Activated CD8-positive, alpha-beta memory T cell treated with anti-CD3 and anti-CD28 coated beads, Interleukin-2, amount 50 U/mL, for 4 hours (primary cell): ENCODE data around the gene TMEM272.
A peak's percentile ranks its signal among the peaks of the same experiment; 100 is the strongest.
"Not testable (repeated sequence)": the region's sequence is repeated elsewhere in the genome, so short reads cannot be mapped to it uniquely, and the experiment has no call there.

ENCODE experiments used
- DNase-seq: peaks from one replicate; pipeline ENCODE4 v3.0.0-alpha.2; 2020

TMEM272 gene

DNA sequence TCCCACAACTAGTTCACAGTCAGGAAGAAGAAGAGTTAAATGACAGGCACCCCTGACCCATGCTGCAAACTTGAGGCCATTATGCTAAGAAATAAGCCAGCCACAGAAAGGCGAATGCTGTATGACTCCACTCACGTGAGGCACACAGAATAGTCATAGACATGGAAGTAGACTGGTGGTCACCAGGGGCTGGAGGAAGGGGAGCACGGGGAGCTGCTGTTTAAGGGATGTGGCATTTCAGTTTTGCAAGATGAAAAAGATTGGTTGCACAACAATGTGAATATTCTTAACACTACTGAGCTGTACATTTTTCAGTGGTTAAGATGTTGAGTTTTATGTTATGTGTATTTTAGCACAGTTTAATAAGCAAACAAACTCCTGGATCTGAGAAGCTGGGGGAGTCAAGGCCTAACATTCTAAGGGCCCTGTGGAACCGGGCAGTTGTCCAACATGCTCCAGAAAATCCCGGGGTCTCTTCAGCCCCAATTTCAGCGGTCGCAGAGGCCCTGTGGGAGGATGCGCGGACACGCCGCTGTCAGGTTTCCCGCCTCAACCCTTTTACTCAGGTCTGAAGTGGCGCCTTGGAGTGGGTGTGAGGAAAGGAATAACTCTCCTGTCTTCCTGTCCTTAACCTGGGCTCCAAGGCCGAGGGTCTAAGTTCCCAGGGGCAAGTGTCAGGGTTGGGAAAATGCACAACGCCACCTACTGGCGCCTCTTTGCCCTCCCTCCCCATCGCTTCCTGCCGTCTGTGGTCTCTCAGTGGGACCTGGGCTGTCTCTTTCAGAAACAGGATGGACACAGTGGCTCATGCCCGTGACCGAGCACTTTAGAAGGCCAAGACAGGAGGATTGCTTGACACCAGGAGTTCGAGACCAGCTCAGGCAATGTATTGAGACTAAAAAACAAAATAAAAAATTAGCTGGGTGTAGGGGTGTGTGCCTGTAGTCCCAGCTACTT is 4.4 kb upstream of the TMEM272 start:
- DNase-seq = peak; percentile 33

DNA sequence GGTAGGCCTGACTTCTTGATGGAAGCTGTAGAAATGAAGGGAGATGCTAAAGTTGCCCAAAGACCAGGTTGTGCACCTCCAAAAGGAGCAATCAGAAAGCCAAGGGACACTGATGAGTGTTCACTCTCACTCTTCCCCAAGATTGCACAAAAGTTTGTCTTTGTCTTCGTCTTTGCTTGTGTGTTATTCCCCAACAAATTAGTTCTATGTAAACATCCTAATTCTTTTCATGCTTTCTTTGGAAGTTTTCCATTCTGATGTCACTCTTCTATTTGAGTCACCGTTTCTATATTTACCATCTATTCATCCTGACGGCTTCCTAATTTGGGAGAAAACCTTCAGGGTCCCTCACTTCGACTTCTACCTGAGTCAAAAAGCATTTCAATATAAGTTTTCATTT is 3.7 kb upstream of the TMEM272 start:
- DNase-seq = no peak

DNA sequence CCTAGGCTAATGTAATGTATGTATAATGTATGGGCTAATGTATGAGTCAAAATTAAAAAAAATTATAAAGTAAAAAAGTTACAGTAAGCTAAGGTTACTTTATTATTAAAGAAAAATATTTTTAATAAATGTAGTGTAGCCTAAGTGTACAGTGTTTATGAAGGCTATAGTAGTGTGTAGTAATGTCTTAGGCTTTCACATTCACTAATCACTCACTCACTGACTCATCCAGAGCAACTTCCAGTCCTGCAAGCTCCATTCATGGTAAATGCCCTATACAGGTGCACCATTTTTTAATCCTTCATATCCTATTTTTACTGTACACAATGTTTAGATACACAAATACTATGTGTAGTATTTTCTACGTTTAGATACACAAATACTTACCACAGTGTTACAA is 1.8 kb upstream of the TMEM272 start:
- DNase-seq = no peak

DNA sequence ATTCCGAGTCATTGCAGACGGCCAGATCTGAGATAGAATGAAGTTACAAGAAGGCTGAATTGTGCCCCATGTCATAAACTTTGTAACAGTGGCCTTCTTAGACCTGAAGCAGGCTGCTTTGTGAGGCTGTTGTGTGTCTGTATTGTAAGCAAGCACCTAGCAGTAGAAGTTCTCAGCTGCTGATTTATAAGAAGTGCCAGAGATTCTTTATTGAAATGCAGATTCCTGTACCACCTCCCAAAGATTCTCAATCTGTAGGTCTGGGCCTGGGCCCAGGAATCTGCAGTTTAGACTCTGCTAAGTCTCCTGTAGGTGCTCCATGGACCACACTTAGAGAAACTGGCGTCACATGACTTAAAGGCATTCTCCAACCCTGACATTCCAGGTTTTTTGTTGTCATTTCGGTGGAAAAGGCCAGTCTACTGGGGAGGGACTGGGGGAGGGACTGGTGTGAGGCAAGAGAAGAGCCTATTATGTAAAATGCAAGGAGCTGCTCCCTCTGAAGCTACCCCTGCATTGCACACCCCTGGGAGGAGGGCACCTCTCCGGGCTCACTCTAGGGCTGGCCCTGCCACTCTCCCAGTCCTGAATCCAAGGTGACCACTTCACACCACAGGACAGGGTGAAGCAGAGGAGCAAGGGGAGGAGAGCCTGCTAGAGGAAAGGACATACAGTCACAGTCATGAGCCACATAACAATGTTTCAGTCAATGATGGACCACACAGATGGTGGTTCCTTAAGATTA is 769 bp upstream of the TMEM272 start:
- no peak for DNase-seq

DNA sequence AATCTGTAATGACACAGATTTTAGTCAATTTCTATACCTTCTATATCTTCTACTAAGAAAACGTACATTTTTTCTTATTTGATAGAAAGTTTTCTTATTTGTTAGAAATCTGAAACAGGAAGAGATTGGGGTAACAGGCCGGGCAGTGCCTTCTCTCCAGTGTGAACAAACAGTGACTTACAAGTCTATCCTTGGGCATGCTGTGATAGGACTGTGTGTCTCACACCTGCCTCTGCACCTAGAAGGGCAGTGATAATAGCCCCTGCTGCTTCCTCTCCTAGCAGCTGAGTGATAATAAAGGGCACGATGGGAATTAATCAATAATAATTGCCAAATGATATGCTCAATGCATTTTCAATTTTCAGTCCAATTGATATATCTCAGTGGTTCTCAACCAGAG is 1.4 kb downstream of the TMEM272 start:
- DNase-seq = no peak

DNA sequence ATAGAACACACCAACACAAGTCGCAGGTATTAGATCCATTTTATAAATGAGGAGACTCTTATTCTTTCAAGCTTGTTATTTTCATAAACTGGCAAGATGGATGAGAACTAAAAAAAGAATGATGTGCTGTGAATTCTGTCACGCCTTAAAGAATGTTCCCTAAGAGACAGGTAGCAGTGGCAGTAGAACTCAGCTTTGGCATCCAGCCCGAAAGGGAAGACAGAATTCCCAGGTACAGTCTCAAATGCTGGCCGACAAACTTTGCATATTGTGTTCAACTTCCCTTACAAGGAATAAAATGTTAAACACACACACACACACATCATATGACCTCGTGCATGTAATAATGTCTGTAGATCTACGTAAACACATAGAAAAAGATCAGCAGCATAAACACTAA is 3.2 kb downstream of the TMEM272 start:
- no peak for DNase-seq

DNA sequence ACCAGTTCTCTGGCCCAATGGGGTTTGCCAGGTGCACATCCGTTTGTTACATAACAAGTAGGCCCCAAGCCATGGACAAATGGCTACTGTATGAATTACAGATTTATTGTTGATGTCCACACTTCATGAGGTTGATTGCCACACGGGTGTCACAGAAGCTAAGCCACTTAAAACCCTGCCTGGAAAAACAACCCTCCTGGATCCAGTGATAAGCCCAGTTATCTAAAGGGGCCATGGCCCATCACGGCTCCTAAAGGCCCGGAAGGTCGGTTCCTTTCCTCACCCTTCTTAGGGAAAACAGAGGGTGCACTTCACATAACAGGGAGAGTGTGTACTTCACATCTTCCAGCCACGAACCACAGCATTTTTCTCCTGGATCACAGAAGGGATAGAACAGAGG is 4.1 kb downstream of the TMEM272 start:
- no peak for DNase-seq

DNA sequence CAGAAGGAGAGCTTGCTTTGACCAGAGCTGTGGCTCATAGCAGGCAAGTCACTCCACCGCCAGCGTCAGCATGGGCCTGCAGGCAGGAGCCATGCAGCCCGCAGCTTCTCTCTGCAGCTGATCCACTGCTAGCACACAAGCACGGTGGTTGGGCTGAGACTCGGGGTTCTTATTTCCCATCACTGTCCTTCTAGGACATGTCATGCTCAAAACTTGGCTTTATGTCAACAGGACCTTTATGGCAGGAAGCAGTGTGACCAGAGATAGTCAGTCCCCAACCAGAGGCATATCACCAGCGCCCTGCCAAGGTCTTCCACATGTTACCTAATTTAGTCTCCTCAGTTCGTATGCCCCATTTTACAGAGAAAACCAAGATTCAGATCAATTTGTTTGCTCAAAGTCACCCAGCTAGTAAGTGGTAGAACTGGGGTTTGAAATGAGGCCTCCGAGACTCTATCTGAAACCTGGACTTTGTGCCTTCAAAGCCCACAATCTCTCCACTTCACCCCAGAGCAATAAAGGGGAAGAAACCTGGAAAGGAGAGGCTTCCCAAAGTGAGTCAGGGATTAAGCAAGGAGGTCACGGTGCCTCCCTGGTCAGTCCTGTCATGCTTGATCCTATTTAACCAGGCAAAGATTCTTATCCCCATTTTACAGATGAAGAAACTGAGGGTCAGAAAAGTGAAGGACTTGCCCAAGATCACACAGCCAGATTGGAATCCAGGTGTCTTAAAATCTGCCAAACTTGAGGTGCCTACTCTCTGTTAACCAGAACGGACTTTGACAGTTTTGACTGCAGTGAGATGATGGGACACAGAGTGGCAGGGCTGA is 5.1 kb downstream of the TMEM272 start:
- DNase-seq = no peak

DNA sequence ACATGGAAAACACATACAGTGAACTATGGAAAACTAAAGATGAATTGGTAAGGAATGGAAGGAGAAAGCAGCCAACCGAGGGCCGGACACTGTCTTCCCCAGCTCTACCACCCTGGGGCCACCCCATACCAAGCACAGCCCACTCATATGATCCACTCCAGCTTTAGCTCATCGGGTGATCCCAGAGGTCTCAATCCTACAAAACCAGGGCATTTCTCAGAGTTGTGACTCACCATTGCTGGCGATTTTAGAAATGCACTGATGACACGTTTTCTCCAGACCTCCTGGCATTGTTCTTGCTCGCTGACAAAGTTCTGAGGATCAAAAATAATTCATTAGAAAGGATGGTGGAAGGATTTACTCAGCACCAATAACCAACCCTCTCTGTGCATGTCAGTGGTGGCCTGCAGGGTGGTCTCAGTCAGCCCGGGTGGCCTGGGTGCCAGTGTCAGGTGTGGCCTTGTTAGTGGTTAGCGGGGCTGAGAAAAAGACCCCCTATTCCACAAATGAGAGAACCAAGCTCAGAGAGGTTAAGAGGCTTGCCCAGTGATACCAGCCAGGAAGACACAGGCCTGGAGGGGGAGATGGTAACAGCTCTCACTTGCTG is 6.6 kb downstream of the TMEM272 start:
- DNase-seq = no peak

DNA sequence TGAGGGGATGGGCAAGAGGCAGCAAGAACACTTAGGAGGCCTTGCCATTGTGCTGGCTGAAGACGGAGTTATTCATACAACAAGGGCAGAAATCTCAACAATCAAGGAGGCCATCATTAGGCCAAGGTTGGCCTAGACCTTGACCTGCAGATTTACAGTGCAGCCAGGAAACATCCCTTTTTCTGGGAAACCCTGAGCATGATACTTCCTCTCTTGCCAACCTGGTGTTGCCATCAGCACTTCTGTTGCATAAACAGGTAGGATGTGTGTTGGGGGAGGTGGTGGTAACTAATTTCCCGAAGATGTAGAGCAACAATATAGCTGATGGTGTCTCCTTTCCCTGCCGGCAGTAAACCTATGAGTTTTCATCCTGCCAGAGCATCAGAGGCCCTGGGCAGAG is 8.0 kb downstream of the TMEM272 start:
- no peak for DNase-seq

DNA sequence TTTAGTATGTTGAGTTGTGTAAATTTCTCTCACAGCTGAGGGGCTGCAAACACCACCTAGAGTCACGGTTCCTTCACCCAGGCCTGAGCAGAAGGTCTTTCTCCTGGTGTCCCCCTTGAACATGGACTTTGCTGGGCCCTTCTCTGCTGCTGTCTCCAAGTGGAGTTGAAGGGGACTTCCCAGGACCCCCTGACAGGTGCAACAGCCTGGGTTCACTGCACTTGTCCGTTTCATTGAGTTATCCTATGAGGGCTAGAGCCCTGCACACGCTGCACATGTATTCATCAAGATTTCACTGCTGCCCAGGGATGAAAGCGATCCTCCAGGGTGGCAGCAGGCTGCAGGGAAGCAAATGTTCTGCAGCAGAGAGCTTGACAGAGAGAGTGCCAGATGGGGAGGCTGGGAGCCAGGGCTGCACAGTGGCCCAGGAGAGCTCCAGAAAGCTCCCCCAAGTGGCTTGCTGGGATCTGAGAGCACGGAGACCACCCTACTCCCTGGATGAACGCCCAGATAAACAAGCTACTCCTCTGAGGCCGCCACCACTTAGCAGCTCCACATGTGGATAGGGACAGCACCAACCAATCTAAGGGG is 10.3 kb downstream of the TMEM272 start:
- no peak for DNase-seq

DNA sequence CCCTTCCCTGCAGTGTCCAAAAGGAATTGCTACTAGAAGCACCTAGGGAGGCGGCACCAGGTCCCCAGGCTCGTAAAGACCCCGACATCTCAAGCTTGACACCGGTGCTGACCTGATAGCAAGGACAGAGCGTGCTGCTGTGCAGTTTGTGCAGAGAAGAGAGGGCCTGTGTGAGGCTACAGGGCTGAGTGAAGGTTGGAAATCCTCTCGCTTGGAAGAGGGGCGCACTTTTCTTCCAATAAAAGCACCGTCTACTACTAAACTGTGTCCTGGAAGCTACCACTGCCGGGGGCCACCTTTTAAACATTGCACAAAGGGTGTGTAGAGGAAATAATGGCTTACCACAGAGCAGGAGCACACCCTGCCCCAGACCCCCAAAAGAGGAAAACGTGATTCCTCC is 11.0 kb downstream of the TMEM272 start:
- no peak for DNase-seq

DNA sequence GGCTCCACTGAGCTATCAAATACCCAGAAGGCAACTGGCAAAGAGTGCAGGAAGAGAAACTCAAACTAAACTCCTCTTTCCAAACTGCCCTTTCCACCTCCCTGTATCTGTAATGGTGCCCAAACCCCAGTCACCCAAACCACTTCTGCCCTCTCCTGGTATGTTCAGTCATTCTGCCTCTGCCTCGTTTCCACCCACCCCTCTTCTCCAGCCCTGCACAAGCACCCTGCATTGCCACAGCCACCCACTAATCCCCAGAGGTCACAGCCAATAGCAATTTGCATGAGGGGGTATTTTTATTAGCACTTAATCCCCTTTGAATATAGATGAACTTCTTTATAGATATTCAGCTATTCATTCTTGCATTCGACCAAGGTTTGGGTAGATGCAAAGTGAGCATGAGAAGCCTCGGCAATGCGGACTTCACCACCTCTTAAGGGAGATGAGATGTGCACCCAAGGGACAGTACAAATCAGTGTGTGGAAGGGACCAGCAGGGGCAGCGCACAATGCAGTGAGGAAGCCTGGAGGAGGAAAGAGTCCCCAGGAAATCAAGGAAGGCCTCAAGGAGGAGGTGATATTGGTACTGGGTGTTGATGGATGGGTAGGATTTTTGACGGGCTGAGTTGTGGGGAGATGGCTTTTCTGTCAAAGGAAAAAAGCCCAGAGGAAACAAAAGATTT is 12.4 kb downstream of the TMEM272 start:
- peak; percentile 52 for DNase-seq

DNA sequence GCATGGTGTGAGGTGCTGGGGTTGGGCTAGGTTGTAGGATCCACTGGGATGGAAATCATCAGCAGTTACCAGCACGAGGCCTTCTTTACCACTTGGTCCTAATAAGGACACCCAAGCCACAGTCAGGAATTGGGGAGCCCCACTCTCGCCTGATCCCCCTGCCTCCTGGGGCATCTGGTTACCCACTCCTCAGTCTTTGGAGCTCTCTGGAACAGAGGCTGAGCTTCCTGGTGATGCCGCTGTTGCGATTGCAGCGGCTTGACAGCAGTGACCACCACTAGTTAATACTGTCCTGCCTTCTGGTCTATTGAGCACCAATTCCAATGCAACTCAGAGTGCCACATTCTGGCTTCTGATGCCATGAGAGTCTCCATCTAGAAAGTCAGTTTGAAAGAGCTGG is 13.5 kb downstream of the TMEM272 start:
- no peak for DNase-seq

DNA sequence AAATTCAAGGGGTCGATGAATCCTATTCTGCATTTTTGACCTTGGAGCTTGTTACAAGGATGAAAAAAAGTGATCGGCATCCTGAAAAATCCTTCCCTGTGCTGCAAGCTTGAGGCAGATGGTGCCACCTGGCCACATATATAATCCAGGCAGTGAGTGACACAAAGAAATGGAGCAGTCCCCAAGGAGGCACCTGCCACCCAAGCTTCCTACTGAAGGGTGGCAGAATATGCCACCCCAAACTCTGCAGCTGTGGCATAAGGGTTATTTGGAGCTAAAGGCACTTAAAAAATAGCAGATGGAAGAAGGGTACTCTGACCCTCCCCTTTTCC is 15.4 kb downstream of the TMEM272 start:
- no peak for DNase-seq

DNA sequence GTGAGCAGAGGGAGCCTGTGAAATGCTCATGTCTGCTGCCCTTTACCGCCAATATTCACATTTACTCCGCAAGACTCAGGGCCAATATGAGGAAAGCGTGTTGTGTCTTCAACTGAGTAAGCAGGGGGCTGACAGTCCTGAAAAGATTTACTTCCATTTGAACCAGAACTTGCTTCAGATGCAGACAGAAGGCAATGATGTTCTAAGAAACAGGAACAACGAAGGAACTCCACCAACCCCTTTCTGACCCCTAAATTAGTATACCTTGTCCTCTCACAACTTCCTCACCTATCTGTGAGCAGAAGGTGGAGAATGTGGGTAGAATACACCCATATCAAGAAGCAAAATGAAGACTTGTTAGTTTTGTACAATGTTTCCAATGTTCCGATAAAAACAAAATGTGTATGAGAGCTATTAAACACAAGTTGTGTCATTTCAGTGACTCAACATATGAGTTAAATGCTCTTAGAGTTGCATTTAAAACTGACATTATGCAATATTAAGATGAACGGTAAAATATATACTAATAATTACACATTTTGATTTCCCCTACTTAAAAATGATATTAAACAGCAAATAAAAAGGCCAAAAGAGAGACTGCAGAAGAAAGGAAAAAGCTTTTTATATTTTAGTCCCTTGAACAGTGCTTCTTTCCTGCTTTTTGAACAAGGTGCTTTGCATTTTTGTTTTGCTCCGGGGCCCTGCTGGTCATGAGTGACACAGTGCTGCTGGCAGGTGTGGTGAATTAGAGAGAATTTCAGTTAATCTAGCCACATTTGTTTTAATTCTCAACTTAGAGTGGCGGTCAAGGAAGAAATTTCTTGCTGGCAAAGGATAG is 16.0 kb downstream of the TMEM272 start:
- no peak for DNase-seq

DNA sequence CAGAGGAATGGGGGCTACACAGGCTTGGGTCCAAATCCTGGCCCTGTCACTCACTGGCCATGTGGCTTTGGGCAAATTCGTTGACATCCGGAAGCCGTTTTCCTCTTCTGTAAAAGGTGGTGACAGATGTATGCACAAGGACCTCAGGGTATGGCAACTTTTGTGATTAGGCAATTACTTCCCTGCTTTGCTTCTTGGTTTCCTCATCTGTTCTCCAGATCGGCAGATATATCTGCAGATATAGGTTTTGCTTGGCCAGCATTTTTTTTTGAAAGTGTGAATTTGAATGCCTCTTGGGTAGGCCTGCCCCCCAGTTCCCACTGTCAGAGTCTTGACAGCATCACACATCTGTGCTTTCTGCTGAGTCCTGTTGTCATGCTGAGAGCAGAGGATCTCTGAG is 17.7 kb downstream of the TMEM272 start:
- no peak for DNase-seq

DNA sequence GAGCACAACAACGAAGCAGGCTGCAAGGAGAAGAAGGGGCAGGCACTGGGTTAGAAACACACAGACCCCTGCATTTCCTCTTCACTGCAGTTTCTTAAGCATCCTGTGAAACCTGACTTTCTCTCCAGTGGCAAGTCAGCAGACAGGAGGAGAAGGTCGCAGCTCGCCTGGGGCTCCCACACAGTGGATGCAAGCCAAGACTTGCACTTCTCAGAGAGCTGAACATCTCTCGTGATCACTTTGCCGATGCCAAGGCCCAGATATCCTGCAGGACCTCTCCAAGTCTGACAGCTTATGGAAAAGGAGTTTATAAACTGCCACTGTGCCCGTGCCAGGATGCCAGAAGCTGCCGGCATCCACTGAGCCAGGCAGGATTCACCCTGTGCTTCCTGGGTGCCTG is 18.4 kb downstream of the TMEM272 start:
- no peak for DNase-seq

DNA sequence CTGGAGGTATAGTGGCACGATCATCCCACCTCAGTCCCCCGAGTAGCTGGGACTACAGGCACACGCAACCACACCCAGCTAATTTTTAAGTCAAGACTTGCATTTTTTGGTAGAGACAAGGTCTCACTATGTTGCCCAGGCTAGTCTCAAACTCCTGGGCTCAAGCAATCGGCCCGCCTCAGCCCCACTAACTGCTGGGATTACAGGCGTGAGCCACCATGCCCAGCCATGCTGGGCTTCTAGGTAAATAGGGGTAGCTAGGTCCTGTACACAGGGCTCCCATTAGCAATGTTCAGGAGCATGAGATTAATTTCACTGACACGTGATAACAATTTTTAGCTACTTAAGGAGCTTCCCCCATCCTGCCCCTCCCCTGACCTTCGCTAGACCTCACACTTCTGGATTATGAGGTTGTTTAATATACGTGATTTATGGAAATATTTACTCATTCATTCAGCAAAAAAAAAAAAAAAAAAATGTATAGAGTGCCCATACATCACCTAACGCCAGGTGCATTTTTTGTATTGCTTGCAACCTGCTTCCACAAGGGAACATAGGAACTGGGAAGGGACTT is 19.2 kb downstream of the TMEM272 start:
- DNase-seq = no peak

DNA sequence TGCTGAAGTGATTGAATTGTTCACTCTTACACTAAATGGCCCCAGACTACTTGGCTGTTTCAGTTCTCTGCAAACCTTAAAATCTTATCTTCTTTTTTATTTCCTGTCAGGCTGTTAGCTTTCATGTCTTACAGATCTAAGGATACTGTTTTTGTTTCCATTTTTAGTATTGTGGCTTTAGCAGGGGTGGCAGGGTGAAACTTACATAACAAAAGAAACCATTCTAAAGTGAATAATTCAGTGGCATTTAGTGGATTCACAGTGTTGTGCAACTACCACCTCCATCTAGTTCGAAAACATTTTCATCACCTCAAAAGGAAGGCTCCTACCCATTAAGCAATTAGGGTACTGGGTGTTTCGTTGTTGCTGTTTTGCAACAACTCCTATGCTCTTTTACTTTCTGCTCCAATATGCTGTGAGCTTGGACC is 19.8 kb downstream of the TMEM272 start:
- no peak for DNase-seq

DNA sequence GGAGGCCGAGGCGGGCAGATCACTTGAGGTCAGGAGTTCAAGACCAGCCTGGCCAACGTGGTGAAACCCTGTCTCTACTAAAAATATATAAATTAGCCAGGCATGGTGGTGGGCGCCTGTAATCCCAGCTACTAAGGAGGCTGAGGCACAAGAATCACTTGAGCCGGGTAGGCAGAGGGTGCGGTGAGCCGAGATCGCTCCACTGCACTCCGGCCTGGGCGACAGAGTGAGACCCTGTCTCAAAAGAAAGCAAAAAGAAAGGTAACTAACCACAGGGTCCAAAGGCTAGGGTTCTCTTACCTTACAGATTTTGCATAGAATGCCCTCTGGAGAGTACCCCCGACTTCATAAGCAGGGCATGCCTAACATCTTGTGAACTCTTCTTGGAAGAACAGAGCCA is 20.3 kb downstream of the TMEM272 start:
- DNase-seq = not testable (repeated sequence)
